OCI-LY7 (cell line): ENCODE results near the gene GPC3. TPM values are rescaled to one million over a fixed set of nuclear protein-coding genes. Genes with fewer than 3 reads are reported as not detected.

Experiments used
- BruUV-seq: library from RNA; stranded (reverse); fragments of 400-500 nt; replicated peaks from 2 replicates; lab custom pipeline; 2021; lab: Mats Ljungman, UMichigan
- CTCF ChIA-PET: fragments of 300-600 bp; sonication (Branson Sonifier 250); formaldehyde crosslinking; loops from one replicate; lab custom pipeline; 2022; ENCODE audit warnings: antibody characterized with exemption; ENCODE audit not compliant: unreplicated experiment; lab: Charles Lee
- POLR2A ChIA-PET: fragments of 300-600 bp; sonication (Branson Sonifier 250); formaldehyde crosslinking; loops from one replicate; lab custom pipeline; 2022; ENCODE audit warnings: antibody characterized with exemption; lab: Charles Lee
- DNase-seq: peaks from one replicate; pipeline ENCODE4 v3.0.0-alpha.2; 2015; ENCODE audit warnings: low spot score
- H2AFZ ChIP-seq: fragments of 200-600 bp; sonication (generic), shearing (Covaris generic); 2 replicates; pipeline ENCODE4 v1.6.1; 2014; ENCODE audit warnings: mild to moderate bottlenecking, antibody characterized with exemption, low read length, moderate library complexity
- H3K27ac ChIP-seq: fragments of 200-600 bp; sonication (generic); 2 replicates; pipeline ENCODE4 v1.5.1; 2014; ENCODE audit warnings: mixed run types, low read depth, mild to moderate bottlenecking, moderate library complexity, low read length, inconsistent platforms; ENCODE audit not compliant: poor library complexity, severe bottlenecking
- H3K36me3 ChIP-seq: fragments of 200-600 bp; sonication (generic); 2 replicates; pipeline ENCODE4 v1.6.1; 2014; ENCODE audit warnings: mild to moderate bottlenecking, antibody characterized with exemption, low read length, moderate library complexity, mixed read lengths; ENCODE audit not compliant: insufficient read depth
- H3K4me1 ChIP-seq: fragments of 200-600 bp; sonication (generic); 2 replicates; pipeline ENCODE4 v1.5.1; 2014; ENCODE audit warnings: mild to moderate bottlenecking, low read length; ENCODE audit not compliant: insufficient read depth, poor library complexity, severe bottlenecking
- H3K4me2 ChIP-seq: fragments of 200-600 bp; sonication (generic); 2 replicates; pipeline ENCODE4 v1.6.1; 2014; ENCODE audit warnings: mild to moderate bottlenecking, low read length
- H3K4me3 ChIP-seq: fragments of 200-600 bp; sonication (generic); 2 replicates; pipeline ENCODE4 v1.5.1; 2014; ENCODE audit warnings: mild to moderate bottlenecking, low read depth, low read length; ENCODE audit not compliant: poor library complexity, severe bottlenecking
- H3K79me2 ChIP-seq: fragments of 200-600 bp; sonication (generic); 2 replicates; pipeline ENCODE4 v1.6.1; 2016; ENCODE audit warnings: low read depth, mild to moderate bottlenecking, low read length, moderate library complexity, mixed read lengths; ENCODE audit not compliant: insufficient read depth
- H3K9me2 ChIP-seq: fragments of 200-600 bp; sonication (generic); 2 replicates; pipeline ENCODE4 v1.6.1; 2016; ENCODE audit warnings: mild to moderate bottlenecking, low read length, mixed read lengths; ENCODE audit not compliant: insufficient read depth
- H3K9me3 ChIP-seq: fragments of 200-600 bp; sonication (generic); 2 replicates; pipeline ENCODE4 v1.6.1; 2014; ENCODE audit warnings: mild to moderate bottlenecking, mixed run types, low read length, mixed read lengths
- H4K20me1 ChIP-seq: fragments of 200-600 bp; sonication (generic); 2 replicates; pipeline ENCODE4 v1.6.1; 2014; ENCODE audit warnings: mild to moderate bottlenecking, antibody characterized with exemption, low read length, moderate library complexity, mixed read lengths; ENCODE audit not compliant: insufficient read depth
- CTCF ChIP-seq: fragments of 200-600 bp; sonication (generic); conservative IDR thresholded peaks from 2 replicates; pipeline ENCODE4 v1.5.1; 2014; ENCODE audit warnings: mild to moderate bottlenecking, antibody characterized with exemption, low read length, moderate library complexity, mixed read lengths
- EZH2phosphoT487 ChIP-seq: fragments of 200-600 bp; sonication (generic); IDR thresholded peaks from 2 replicates; pipeline ENCODE4 v1.6.1; 2018; ENCODE audit warnings: low read depth, borderline replicate concordance, mild to moderate bottlenecking, mixed run types, antibody characterized with exemption, low read length, moderate library complexity, mixed read lengths
- intact Hi-C: fragments of 100-400 bp; cut with micrococcal nuclease; formaldehyde crosslinking; loops from one replicate; pipeline ENCODE4 v1.10.0; 2022; ENCODE audit not compliant: unreplicated experiment
- total RNA-seq, 2 experiments: library from RNA; depleted of rRNA in 1 of 2; stranded (reverse); fragments of >200 nt in 1 of 2; shearing (Covaris generic) in 1 of 2; gene quantifications; 2 replicates each; pipeline ENCODE4 v1.2.3, GENCODE V29; 2014 to 2022

GPC3 gene
- total RNA-seq, 2 experiments from 2014 or later, result not detected

DNA sequence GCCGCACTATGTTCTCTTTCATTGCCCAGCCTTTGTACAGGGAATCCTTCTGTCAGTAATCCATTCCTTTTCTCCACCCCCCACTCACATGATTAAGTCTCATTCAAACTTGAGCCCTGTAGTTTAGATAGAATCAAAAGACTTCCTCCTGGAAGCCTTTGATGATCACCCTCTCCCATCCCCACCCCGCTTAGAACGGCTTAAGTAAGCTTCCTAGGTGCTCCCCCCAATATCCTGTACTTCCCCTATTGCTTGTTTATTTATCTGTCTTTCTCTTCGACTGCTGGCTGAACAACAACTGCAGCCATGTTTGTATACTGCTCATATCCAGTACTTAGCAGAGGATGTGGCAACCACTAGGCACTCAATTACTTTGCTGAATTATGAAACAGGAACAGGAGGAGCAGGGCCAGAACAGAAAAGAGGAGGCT is 38.5 kb upstream of the GPC3 start:
- Histone ChIP-seq H3K9me2 (no peaks in the 10 kb centered on the region), H4K20me1 (no peaks in the 10 kb centered on the region), H2AFZ (no peak overlapping the region), H3K9me3 (no peaks in the 10 kb centered on the region), H3K36me3 (no peaks in the 10 kb centered on the region), H3K27ac (no peak overlapping the region), H3K79me2 (no peaks in the 10 kb centered on the region), H3K4me2 (no peak overlapping the region), H3K4me1 (no peaks in the 10 kb centered on the region), H3K4me3 (no peak overlapping the region)
- DNase-seq, result no peak
- intact Hi-C loops, result no loop called here
- TF ChIP-seq CTCF (no peak), EZH2phosphoT487 (no peak)
- ChIA-PET CTCF (no interaction called here), POLR2A (no interaction called here)
- no TSS peak for BruUV-seq

GRCh38 chrX:134020910-134021309 is 35.5 kb upstream of the GPC3 start:
- no TSS peak for BruUV-seq
- CTCF ChIA-PET, result no interaction called here

More at GRCh38 chrX:134020910-134021309, 35.5 kb upstream of the GPC3 start:
- Histone ChIP-seq H3K4me3 (no peak overlapping the region), H3K27ac (no peak overlapping the region), H3K4me2 (no peak overlapping the region), H3K9me2 (no peaks in the 10 kb centered on the region), H2AFZ (no peak overlapping the region), H3K36me3 (no peaks in the 10 kb centered on the region), H3K4me1 (no peaks in the 10 kb centered on the region), H3K79me2 (no peaks in the 10 kb centered on the region), H3K9me3 (no peaks in the 10 kb centered on the region), H4K20me1 (no peaks in the 10 kb centered on the region)
- no peak for DNase-seq
- intact Hi-C loops, result no loop called here
- POLR2A ChIA-PET, result interaction anchor here (0.7 kb wide), 1 partner anchor 50 kb away, joined by 3 read pairs; no protein-coding TSS in a partner anchor
- no peak for TF ChIP-seq CTCF
- no peak for TF ChIP-seq EZH2phosphoT487
